ENCODE measurements around the gene KCTD3.

KCTD3 gene

GRCh38 chr1:215600867-215601266 lies 33.8 kb downstream of the KCTD3 start:
- Histone ChIP-seq H3K9me3 (ENCODE audit: control insufficient read depth in 5 of 5, low read length in 5 of 5) (no peaks in the 10 kb centered on the region), H3K9ac (ENCODE audit: low read length in 5 of 5) (no peak overlapping the region), H3K27me3 (ENCODE audit: control insufficient read depth in 5 of 5, insufficient read depth in 4 of 5, low read length in 5 of 5) (no peaks in the 10 kb centered on the region)

GRCh38 chr1:215601276-215601675 lies 34.2 kb downstream of the KCTD3 start:
- no peak overlapping the region for H3K27ac ChIP-seq (ENCODE audit: low read depth, low read length)
- H3K4me3 ChIP-seq (ENCODE audit: low read depth in 1 of 5, low read length in 5 of 5): no peak overlapping the region
- no peaks in the 10 kb centered on the region for H3K27me3 ChIP-seq (ENCODE audit: control insufficient read depth in 5 of 5, insufficient read depth in 4 of 5, low read length in 5 of 5)
- no peaks in the 10 kb centered on the region for H3K9me3 ChIP-seq (ENCODE audit: control insufficient read depth in 5 of 5, low read length in 5 of 5)
- H3K4me1 ChIP-seq (ENCODE audit: control insufficient read depth in 5 of 5, insufficient read depth in 5 of 5, low read length in 5 of 5): no peaks in the 10 kb centered on the region
- peaks cover 7 to 36% (median 22%) of the 10 kb centered on the region in 5 donors for H3K36me3 ChIP-seq (ENCODE audit: control insufficient read depth in 5 of 5, insufficient read depth in 5 of 5, low read length in 5 of 5)
- no peak overlapping the region for H3K9ac ChIP-seq (ENCODE audit: low read length in 5 of 5)

More at GRCh38 chr1:215600867-215601266, 33.8 kb downstream of the KCTD3 start:
- Histone ChIP-seq H3K4me1 (ENCODE audit: control insufficient read depth in 5 of 5, insufficient read depth in 5 of 5, low read length in 5 of 5) (no peaks in the 10 kb centered on the region), H3K27ac (ENCODE audit: low read depth, low read length) (no peak overlapping the region), H3K36me3 (ENCODE audit: control insufficient read depth in 5 of 5, insufficient read depth in 5 of 5, low read length in 5 of 5) (peaks cover 10 to 39% (median 22%) of the 10 kb centered on the region in 5 donors), H3K4me3 (ENCODE audit: low read depth in 1 of 5, low read length in 5 of 5) (no peak overlapping the region)

- Histone ChIP-seq H3K36me3 (ENCODE audit: control insufficient read depth in 5 of 5, insufficient read depth in 5 of 5, low read length in 5 of 5) (peaks cover 3 to 19% (median 17%) of the 10 kb centered on the region in 5 donors), H3K9me3 (ENCODE audit: control insufficient read depth in 5 of 5, low read length in 5 of 5) (no peaks in the 10 kb centered on the region), H3K27ac (ENCODE audit: low read depth, low read length) (no peak overlapping the region), H3K4me3 (ENCODE audit: low read depth in 1 of 5, low read length in 5 of 5) (no peak overlapping the region), H3K4me1 (ENCODE audit: control insufficient read depth in 5 of 5, insufficient read depth in 5 of 5, low read length in 5 of 5) (peaks cover 0 to 9% (median 0%) of the 10 kb centered on the region in 5 donors), H3K27me3 (ENCODE audit: control insufficient read depth in 5 of 5, insufficient read depth in 4 of 5, low read length in 5 of 5) (no peaks in the 10 kb centered on the region), H3K9ac (ENCODE audit: low read length in 5 of 5) (no peak overlapping the region)
Measured at GRCh38 chr1:215603319-215603718, 36.2 kb downstream of the KCTD3 start.

- H3K4me3 ChIP-seq (ENCODE audit: low read depth in 1 of 5, low read length in 5 of 5): no peak overlapping the region
- no peak overlapping the region for H3K27ac ChIP-seq (ENCODE audit: low read depth, low read length)
- peaks cover 0 to 9% (median 0%) of the 10 kb centered on the region in 5 donors for H3K4me1 ChIP-seq (ENCODE audit: control insufficient read depth in 5 of 5, insufficient read depth in 5 of 5, low read length in 5 of 5)
Measured at GRCh38 chr1:215605011-215605621, 38.0 kb downstream of the KCTD3 start.

GRCh38 chr1:215606036-215606435 lies 38.9 kb downstream of the KCTD3 start:
- Histone ChIP-seq H3K9me3 (ENCODE audit: control insufficient read depth in 5 of 5, low read length in 5 of 5) (no peaks in the 10 kb centered on the region), H3K9ac (ENCODE audit: low read length in 5 of 5) (no peak overlapping the region), H3K27me3 (ENCODE audit: control insufficient read depth in 5 of 5, insufficient read depth in 4 of 5, low read length in 5 of 5) (no peaks in the 10 kb centered on the region), H3K27ac (ENCODE audit: low read depth, low read length) (no peak overlapping the region), H3K36me3 (ENCODE audit: control insufficient read depth in 5 of 5, insufficient read depth in 5 of 5, low read length in 5 of 5) (peaks cover 10 to 30% (median 28%) of the 10 kb centered on the region in 5 donors), H3K4me1 (ENCODE audit: control insufficient read depth in 5 of 5, insufficient read depth in 5 of 5, low read length in 5 of 5) (peaks cover 0 to 9% (median 0%) of the 10 kb centered on the region in 5 donors), H3K4me3 (ENCODE audit: low read depth in 1 of 5, low read length in 5 of 5) (no peak overlapping the region)

More at GRCh38 chr1:215605011-215605621, 38.0 kb downstream of the KCTD3 start:
- Histone ChIP-seq H3K9me3 (ENCODE audit: control insufficient read depth in 5 of 5, low read length in 5 of 5) (no peaks in the 10 kb centered on the region), H3K9ac (ENCODE audit: low read length in 5 of 5) (no peak overlapping the region), H3K36me3 (ENCODE audit: control insufficient read depth in 5 of 5, insufficient read depth in 5 of 5, low read length in 5 of 5) (peaks cover 10 to 30% (median 26%) of the 10 kb centered on the region in 5 donors), H3K27me3 (ENCODE audit: control insufficient read depth in 5 of 5, insufficient read depth in 4 of 5, low read length in 5 of 5) (no peaks in the 10 kb centered on the region)

GRCh38 chr1:215606564-215607168 lies 39.6 kb downstream of the KCTD3 start:
- H3K4me1 ChIP-seq (ENCODE audit: control insufficient read depth in 5 of 5, insufficient read depth in 5 of 5, low read length in 5 of 5): peaks cover 0 to 9% (median 0%) of the 10 kb centered on the region in 5 donors
- H3K4me3 ChIP-seq (ENCODE audit: low read depth in 1 of 5, low read length in 5 of 5): no peak overlapping the region
- H3K9me3 ChIP-seq (ENCODE audit: control insufficient read depth in 5 of 5, low read length in 5 of 5): no peaks in the 10 kb centered on the region
- no peak overlapping the region for H3K27ac ChIP-seq (ENCODE audit: low read depth, low read length)
- H3K9ac ChIP-seq (ENCODE audit: low read length in 5 of 5): no peak overlapping the region
- H3K36me3 ChIP-seq (ENCODE audit: control insufficient read depth in 5 of 5, insufficient read depth in 5 of 5, low read length in 5 of 5): peaks cover 10 to 30% (median 24%) of the 10 kb centered on the region in 5 donors
- no peaks in the 10 kb centered on the region for H3K27me3 ChIP-seq (ENCODE audit: control insufficient read depth in 5 of 5, insufficient read depth in 4 of 5, low read length in 5 of 5)

- peaks cover 10 to 29% (median 25%) of the 10 kb centered on the region in 5 donors for H3K36me3 ChIP-seq (ENCODE audit: control insufficient read depth in 5 of 5, insufficient read depth in 5 of 5, low read length in 5 of 5)
- H3K9ac ChIP-seq (ENCODE audit: low read length in 5 of 5): no peak overlapping the region
- H3K27ac ChIP-seq (ENCODE audit: low read depth, low read length): no peak overlapping the region
Measured at GRCh38 chr1:215607412-215607811, 40.3 kb downstream of the KCTD3 start.

GRCh38 chr1:215608646-215609045 lies 41.5 kb downstream of the KCTD3 start:
- H3K9me3 ChIP-seq (ENCODE audit: control insufficient read depth in 5 of 5, low read length in 5 of 5): peaks cover 0 to 2% (median under 1%) of the 10 kb centered on the region in 5 donors
- no peaks in the 10 kb centered on the region for H3K27me3 ChIP-seq (ENCODE audit: control insufficient read depth in 5 of 5, insufficient read depth in 4 of 5, low read length in 5 of 5)
- peaks cover 19 to 37% (median 30%) of the 10 kb centered on the region in 5 donors for H3K36me3 ChIP-seq (ENCODE audit: control insufficient read depth in 5 of 5, insufficient read depth in 5 of 5, low read length in 5 of 5)
- no peak overlapping the region for H3K4me3 ChIP-seq (ENCODE audit: low read depth in 1 of 5, low read length in 5 of 5)
- no peak overlapping the region for H3K9ac ChIP-seq (ENCODE audit: low read length in 5 of 5)
- peaks cover 0 to 9% (median 0%) of the 10 kb centered on the region in 5 donors for H3K4me1 ChIP-seq (ENCODE audit: control insufficient read depth in 5 of 5, insufficient read depth in 5 of 5, low read length in 5 of 5)
- no peak overlapping the region for H3K27ac ChIP-seq (ENCODE audit: low read depth, low read length)

More at GRCh38 chr1:215607412-215607811, 40.3 kb downstream of the KCTD3 start:
- H3K4me3 ChIP-seq (ENCODE audit: low read depth in 1 of 5, low read length in 5 of 5): no peak overlapping the region
- H3K27me3 ChIP-seq (ENCODE audit: control insufficient read depth in 5 of 5, insufficient read depth in 4 of 5, low read length in 5 of 5): no peaks in the 10 kb centered on the region
- no peaks in the 10 kb centered on the region for H3K9me3 ChIP-seq (ENCODE audit: control insufficient read depth in 5 of 5, low read length in 5 of 5)
- H3K4me1 ChIP-seq (ENCODE audit: control insufficient read depth in 5 of 5, insufficient read depth in 5 of 5, low read length in 5 of 5): peaks cover 0 to 9% (median 0%) of the 10 kb centered on the region in 5 donors

- Histone ChIP-seq H3K36me3 (ENCODE audit: control insufficient read depth in 5 of 5, insufficient read depth in 5 of 5, low read length in 5 of 5) (peaks cover 27 to 41% (median 35%) of the 10 kb centered on the region in 5 donors), H3K9ac (ENCODE audit: low read length in 5 of 5) (no peak overlapping the region), H3K27me3 (ENCODE audit: control insufficient read depth in 5 of 5, insufficient read depth in 4 of 5, low read length in 5 of 5) (no peaks in the 10 kb centered on the region), H3K27ac (ENCODE audit: low read depth, low read length) (no peak overlapping the region), H3K9me3 (ENCODE audit: control insufficient read depth in 5 of 5, low read length in 5 of 5) (peaks cover 0 to 3% (median 2%) of the 10 kb centered on the region in 5 donors), H3K4me1 (ENCODE audit: control insufficient read depth in 5 of 5, insufficient read depth in 5 of 5, low read length in 5 of 5) (peaks cover 0 to 4% (median 0%) of the 10 kb centered on the region in 5 donors), H3K4me3 (ENCODE audit: low read depth in 1 of 5, low read length in 5 of 5) (no peak overlapping the region)
Measured at GRCh38 chr1:215612391-215612790, 45.3 kb downstream of the KCTD3 start.

- H3K9me3 ChIP-seq (ENCODE audit: control insufficient read depth in 5 of 5, low read length in 5 of 5): peaks cover 0 to 3% (median 2%) of the 10 kb centered on the region in 5 donors
- no peak overlapping the region for H3K27ac ChIP-seq (ENCODE audit: low read depth, low read length)
- H3K4me1 ChIP-seq (ENCODE audit: control insufficient read depth in 5 of 5, insufficient read depth in 5 of 5, low read length in 5 of 5): no peaks in the 10 kb centered on the region
- no peak overlapping the region for H3K4me3 ChIP-seq (ENCODE audit: low read depth in 1 of 5, low read length in 5 of 5)
- H3K36me3 ChIP-seq (ENCODE audit: control insufficient read depth in 5 of 5, insufficient read depth in 5 of 5, low read length in 5 of 5): peaks cover 26 to 48% (median 39%) of the 10 kb centered on the region in 5 donors
- no peak overlapping the region for H3K9ac ChIP-seq (ENCODE audit: low read length in 5 of 5)
- no peaks in the 10 kb centered on the region for H3K27me3 ChIP-seq (ENCODE audit: control insufficient read depth in 5 of 5, insufficient read depth in 4 of 5, low read length in 5 of 5)
Measured at GRCh38 chr1:215617979-215618378, 50.9 kb downstream of the KCTD3 start.

Measured in subcutaneous abdominal adipose tissue (tissue), 5 donors.